Fibroblast of the conjunctiva (primary cell): Measurements from ENCODE around the gene FAM131C.

ENCODE experiments used
- DNase-seq: peaks from one replicate; pipeline ENCODE4 v3.0.0-alpha.2; 2010; ENCODE audit warnings: low read depth

The FAM131C gene

DNA sequence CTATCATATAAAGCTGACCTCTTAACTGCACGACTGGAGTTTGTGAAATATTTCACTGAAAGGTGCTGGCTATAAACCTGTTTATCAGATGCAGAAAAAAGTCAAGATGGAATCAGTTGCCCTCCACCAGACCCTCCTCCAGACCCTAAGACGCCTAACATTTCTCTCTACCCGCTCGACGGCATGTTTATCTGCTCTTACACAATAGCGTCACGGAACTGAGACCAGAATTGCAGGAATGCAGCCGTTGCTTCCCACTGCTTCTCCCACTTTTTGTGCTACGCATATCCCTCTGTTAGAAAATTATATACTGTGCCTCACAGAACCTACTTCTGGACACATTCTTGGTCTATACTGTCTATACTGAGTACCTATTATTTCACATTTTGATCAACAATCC, 28.2 kb upstream of the FAM131C start:
- DNase-seq: no peak

DNA sequence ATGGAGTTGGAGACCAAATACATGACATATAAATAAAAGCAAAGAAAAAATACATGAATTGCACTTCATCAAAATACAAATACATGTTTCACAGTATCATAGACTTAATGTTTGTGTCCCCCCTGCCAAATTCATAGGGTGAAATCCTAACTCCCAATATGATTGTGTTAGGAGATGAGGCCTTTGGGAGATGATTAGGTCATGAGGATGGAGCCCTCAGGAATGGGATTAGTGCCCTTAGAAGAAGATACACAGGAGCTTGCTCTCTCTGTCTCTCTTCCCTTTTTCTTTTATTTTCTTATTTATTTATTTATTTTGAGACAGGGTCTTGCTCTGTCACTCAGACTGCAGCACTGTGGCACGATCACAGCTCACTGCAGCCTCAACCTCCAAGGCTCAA, 26.0 kb upstream of the FAM131C start:
- no peak for DNase-seq

DNA sequence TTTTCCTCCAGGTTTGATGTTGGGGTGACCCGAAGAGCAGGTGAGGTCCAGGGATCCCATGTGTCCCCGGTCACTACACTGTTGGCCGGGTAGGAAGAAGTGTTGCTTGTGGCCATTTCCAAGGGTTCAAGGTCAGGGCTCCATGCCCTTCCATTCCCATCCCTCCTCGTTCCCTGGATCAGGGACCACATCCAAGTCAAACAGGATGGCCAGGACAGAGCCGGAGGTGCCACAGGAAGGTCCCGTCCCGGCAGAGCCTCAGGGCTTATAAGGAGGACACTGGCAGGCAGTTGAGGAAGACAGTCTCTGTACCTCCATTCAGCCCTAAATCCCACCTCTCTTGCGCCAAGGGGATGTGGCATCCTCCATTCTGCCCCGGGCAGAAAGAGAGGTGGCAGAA, 22.0 kb upstream of the FAM131C start:
- DNase-seq: no peak

- DNase-seq: no peak
Measured at GRCh38 chr1:16094453-16095158, 21.2 kb upstream of the FAM131C start.

GRCh38 chr1:16093611-16094010, 20.2 kb upstream of the FAM131C start:
- no peak for DNase-seq

GRCh38 chr1:16092923-16093511, 19.6 kb upstream of the FAM131C start:
- DNase-seq: no peak

- no peak for DNase-seq
Measured at GRCh38 chr1:16092097-16092922, 18.9 kb upstream of the FAM131C start.

- no peak for DNase-seq
Measured at GRCh38 chr1:16091296-16091695, 17.8 kb upstream of the FAM131C start.

GRCh38 chr1:16090076-16090826, 16.8 kb upstream of the FAM131C start:
- no peak for DNase-seq

GRCh38 chr1:16088996-16089395, 15.5 kb upstream of the FAM131C start:
- DNase-seq: no peak

GRCh38 chr1:16088351-16088911, 15.0 kb upstream of the FAM131C start:
- no peak for DNase-seq

DNA sequence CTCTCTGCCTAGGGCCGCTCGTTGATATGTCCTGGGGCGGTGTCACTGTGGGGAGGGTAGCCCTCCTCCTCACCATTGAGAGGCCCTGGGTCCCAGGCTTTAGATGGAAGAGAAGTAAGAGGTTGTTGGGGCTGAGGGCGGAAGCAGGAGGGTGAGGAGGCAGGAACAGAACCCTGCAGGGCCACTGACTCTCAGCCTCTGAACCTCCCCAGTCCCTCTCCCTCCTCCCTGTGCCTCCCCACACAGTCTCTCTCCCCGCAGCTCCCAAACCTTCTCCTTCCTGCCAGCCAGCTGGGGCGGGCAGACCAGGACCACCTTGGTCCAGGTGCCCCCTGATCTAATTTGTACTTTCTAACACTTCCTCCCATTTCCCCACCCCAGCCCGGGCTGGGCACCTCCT, 14.3 kb upstream of the FAM131C start:
- DNase-seq: no peak

DNA sequence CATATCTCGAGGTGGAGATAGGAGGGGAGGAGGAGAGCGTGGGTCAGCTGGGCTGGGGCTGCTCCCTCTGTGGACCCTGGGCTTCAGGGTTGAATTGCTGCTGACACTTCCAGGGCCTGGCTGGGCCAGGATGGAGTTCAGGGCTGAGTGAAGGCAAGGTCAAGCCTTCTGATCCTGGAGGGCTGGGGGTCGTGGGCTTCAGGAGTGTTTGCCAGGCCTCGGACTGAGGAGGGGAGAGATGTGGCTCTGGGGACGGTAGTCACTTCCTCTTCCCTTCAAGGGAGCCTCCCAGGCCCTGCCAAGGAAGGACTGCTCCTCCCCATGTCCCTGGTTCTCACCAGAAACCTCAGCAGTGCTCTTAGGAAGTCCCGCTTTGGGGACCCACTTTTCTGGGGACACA, 12.1 kb upstream of the FAM131C start:
- no peak for DNase-seq

GRCh38 chr1:16083486-16083885, 10.0 kb upstream of the FAM131C start:
- DNase-seq: no peak

DNA sequence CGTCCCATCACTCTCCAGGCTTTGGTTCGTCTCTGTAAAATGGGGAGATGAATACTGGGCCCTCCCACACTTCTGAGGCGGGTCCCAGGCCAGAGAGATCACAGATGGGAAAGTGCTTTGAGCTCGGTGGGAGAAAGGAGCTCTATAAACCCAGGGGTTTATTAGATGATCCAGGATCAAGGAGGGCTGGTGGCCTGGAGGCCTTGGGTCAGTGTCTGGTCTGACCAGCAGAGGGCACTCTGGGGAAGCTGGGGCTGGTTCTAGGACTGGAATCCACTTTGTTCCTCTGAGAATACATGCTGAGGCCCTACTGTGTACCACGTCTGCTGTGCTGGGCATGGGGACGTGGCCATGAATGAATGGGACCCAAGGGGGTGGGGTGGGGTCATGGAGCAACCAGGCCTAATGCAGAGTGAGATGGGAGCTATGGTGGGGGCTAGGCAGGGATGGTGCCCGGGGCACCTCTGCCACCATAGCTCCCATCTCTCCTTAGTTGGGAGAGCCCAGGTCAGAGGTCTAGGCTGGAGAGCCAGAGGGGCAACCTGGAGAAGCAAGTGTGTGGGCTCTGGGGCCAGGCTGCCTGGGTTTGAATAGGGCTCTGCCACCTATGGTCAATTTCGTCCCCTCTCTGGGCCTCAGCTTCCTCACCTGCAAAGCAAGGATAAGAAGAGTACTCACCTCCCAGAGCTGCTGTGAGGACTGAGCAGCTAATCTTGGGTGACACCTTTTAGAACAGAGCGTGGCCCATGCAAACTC, 9.0 kb upstream of the FAM131C start:
- peak; percentile 26 for DNase-seq

- DNase-seq: no peak
Measured at GRCh38 chr1:16081636-16082035, 8.2 kb upstream of the FAM131C start.

- no peak for DNase-seq
Measured at GRCh38 chr1:16080422-16081150, 7.1 kb upstream of the FAM131C start.

GRCh38 chr1:16078925-16079656, 5.6 kb upstream of the FAM131C start:
- DNase-seq: peak; percentile 60

GRCh38 chr1:16077406-16078245, 4.2 kb upstream of the FAM131C start:
- DNase-seq: no peak
